OCI-LY3 (cell line): Measurements from ENCODE around the gene ZNF512.

ENCODE experiments used
- EZH2phosphoT487 ChIP-seq: fragments of 200-600 bp; shearing (Covaris generic); IDR thresholded peaks from 2 replicates; pipeline ENCODE4 v1.6.1; 2018; ENCODE audit warnings: antibody characterized with exemption, mixed run types, low read depth
- TF ChIP-seq, protein P1 (sequence below): fragments of 200-600, 300-600 bp; sonication (generic); IDR thresholded peaks from 2 replicates; pipeline ENCODE4 v1.5.1; 2014; ENCODE audit warnings: antibody characterized with exemption, low read length, low read depth

DNA sequence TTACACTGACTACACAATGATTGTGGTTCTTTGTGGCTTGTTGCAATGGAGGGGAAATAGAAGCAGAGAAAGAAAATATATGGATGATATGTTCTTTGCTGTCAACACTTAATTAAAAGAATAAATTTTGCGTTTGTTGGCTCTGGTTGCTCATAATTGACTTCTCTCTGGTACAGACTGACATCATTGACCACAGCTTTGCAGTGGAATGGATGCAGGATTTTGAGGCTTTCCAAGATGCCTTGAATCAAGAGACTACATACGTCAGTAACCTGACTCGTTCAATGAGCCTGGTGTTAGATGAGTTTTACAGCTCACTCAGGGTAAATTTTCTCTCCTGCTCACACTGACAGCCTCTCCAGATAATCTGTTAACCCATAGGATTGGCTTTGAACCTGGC, 55.9 kb downstream of the ZNF512 start:
- TF ChIP-seq, protein P1, sequence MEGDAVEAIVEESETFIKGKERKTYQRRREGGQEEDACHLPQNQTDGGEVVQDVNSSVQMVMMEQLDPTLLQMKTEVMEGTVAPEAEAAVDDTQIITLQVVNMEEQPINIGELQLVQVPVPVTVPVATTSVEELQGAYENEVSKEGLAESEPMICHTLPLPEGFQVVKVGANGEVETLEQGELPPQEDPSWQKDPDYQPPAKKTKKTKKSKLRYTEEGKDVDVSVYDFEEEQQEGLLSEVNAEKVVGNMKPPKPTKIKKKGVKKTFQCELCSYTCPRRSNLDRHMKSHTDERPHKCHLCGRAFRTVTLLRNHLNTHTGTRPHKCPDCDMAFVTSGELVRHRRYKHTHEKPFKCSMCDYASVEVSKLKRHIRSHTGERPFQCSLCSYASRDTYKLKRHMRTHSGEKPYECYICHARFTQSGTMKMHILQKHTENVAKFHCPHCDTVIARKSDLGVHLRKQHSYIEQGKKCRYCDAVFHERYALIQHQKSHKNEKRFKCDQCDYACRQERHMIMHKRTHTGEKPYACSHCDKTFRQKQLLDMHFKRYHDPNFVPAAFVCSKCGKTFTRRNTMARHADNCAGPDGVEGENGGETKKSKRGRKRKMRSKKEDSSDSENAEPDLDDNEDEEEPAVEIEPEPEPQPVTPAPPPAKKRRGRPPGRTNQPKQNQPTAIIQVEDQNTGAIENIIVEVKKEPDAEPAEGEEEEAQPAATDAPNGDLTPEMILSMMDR: no peak
- no peak for TF ChIP-seq EZH2phosphoT487
